ENCODE data around the gene ANO2. TPM values are rescaled to one million over a fixed set of nuclear protein-coding genes. Genes with fewer than 3 reads are reported as not detected.
"Not testable (repeated sequence)": the region's sequence is repeated elsewhere in the genome, so short reads cannot be mapped to it uniquely, and the experiment has no call there.

ANO2 gene
- total RNA-seq, 6 experiments from 2014 or later, result 0.15 to 0.51 (median 0.25) TPM; not detected in 3

GRCh38 chr12:5665615-5666014 lies 279.4 kb downstream of the ANO2 start:
- no peaks in the 10 kb centered on the region for H3K27me3 Mint-ChIP-seq (ENCODE audit: insufficient read depth)
- H3K9me3 Mint-ChIP-seq, result no peaks in the 10 kb centered on the region; the same call in none of the 2 replicates
- no peaks in the 10 kb centered on the region for H3K36me3 Mint-ChIP-seq (ENCODE audit: low read depth)
- DNase-seq, result peak; percentile 82
- H3K4me1 Mint-ChIP-seq (ENCODE audit: low read depth), result peaks cover 33% of the 10 kb centered on the region
- TF ChIP-seq CTCF (IDR thresholded peaks at IDR 0.05), result no peak
- peak overlapping the region; percentile 95 for H3K27ac Mint-ChIP-seq
- peak overlapping the region; percentile 75 for H3K4me3 Mint-ChIP-seq

GRCh38 chr12:5661811-5662210 lies 283.2 kb downstream of the ANO2 start:
- no peak for TF ChIP-seq CTCF (IDR thresholded peaks at IDR 0.05)
- Mint-ChIP-seq H3K4me3 (no peak overlapping the region), H3K36me3 (ENCODE audit: low read depth) (no peaks in the 10 kb centered on the region), H3K27ac (no peak overlapping the region), H3K9me3 (no peaks in the 10 kb centered on the region; the same call in 1 of the 2 replicates), H3K27me3 (ENCODE audit: insufficient read depth) (peaks cover 1% of the 10 kb centered on the region; the same call in 1 of the 2 replicates), H3K4me1 (ENCODE audit: low read depth) (peaks cover 33% of the 10 kb centered on the region)
- no peak for DNase-seq

- no peaks in the 10 kb centered on the region for H3K9me3 Mint-ChIP-seq
- peaks cover 18% of the 10 kb centered on the region for H3K4me1 Mint-ChIP-seq (ENCODE audit: low read depth)
These were observed 284.8 kb downstream of the ANO2 start for GRCh38 chr12:5660238-5660637.

GRCh38 chr12:5658339-5658941 lies 286.6 kb downstream of the ANO2 start:
- not testable (repeated sequence) for H3K36me3 Mint-ChIP-seq (ENCODE audit: low read depth); H3K27me3 Mint-ChIP-seq (ENCODE audit: insufficient read depth); H3K4me3 Mint-ChIP-seq; H3K9me3 Mint-ChIP-seq; H3K27ac Mint-ChIP-seq; H3K4me1 Mint-ChIP-seq (ENCODE audit: low read depth); DNase-seq

More at GRCh38 chr12:5660238-5660637, 284.8 kb downstream of the ANO2 start:
- Mint-ChIP-seq H3K36me3 (ENCODE audit: low read depth) (no peaks in the 10 kb centered on the region), H3K27me3 (ENCODE audit: insufficient read depth) (peaks cover 1% of the 10 kb centered on the region; the same call in 1 of the 2 replicates), H3K4me3 (no peak overlapping the region), H3K27ac (no peak overlapping the region)
- DNase-seq, result no peak
- TF ChIP-seq CTCF (IDR thresholded peaks at IDR 0.05), result no peak

- DNase-seq, result no peak
- Mint-ChIP-seq H3K27ac (no peak overlapping the region), H3K27me3 (ENCODE audit: insufficient read depth) (peaks cover 1% of the 10 kb centered on the region), H3K4me1 (ENCODE audit: low read depth) (no peaks in the 10 kb centered on the region), H3K4me3 (no peak overlapping the region), H3K9me3 (no peaks in the 10 kb centered on the region), H3K36me3 (ENCODE audit: low read depth) (no peaks in the 10 kb centered on the region)
- TF ChIP-seq CTCF (IDR thresholded peaks at IDR 0.05), result no peak
These were observed 288.2 kb downstream of the ANO2 start for GRCh38 chr12:5656836-5657235.

GRCh38 chr12:5655120-5655519 lies 289.9 kb downstream of the ANO2 start:
- TF ChIP-seq CTCF (IDR thresholded peaks at IDR 0.05), result no peak
- Mint-ChIP-seq H3K4me1 (ENCODE audit: low read depth) (no peaks in the 10 kb centered on the region), H3K9me3 (no peaks in the 10 kb centered on the region), H3K36me3 (ENCODE audit: low read depth) (no peaks in the 10 kb centered on the region), H3K4me3 (no peak overlapping the region), H3K27me3 (ENCODE audit: insufficient read depth) (peaks cover 3% of the 10 kb centered on the region), H3K27ac (no peak overlapping the region)
- no peak for DNase-seq

Data from HFFc6 (cell line).